Measurements from ENCODE around the gene GPATCH8.

DNA sequence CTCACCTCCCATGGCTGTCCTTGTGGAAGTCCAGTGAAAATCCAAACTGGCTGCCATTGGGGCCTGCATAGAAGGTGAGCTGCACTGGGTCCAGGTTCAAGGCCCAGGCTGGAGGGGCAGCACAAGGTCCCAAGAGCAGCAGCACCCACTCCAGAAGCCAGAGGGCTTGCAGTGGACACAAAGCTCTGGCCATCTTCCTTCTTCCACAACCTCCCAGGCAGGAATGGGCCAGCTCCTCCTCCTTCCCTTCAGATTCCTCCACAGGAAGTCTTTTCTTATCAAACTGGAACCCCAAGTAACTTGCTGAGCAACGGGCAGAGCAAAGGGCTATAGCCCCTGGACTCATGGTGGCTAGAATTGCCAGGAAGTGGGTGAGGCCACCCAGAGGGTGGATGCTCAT lies 113.9 kb downstream of the GPATCH8 start, which contains the start of gene ITGA2B:
- TF ChIP-seq, protein P1, sequence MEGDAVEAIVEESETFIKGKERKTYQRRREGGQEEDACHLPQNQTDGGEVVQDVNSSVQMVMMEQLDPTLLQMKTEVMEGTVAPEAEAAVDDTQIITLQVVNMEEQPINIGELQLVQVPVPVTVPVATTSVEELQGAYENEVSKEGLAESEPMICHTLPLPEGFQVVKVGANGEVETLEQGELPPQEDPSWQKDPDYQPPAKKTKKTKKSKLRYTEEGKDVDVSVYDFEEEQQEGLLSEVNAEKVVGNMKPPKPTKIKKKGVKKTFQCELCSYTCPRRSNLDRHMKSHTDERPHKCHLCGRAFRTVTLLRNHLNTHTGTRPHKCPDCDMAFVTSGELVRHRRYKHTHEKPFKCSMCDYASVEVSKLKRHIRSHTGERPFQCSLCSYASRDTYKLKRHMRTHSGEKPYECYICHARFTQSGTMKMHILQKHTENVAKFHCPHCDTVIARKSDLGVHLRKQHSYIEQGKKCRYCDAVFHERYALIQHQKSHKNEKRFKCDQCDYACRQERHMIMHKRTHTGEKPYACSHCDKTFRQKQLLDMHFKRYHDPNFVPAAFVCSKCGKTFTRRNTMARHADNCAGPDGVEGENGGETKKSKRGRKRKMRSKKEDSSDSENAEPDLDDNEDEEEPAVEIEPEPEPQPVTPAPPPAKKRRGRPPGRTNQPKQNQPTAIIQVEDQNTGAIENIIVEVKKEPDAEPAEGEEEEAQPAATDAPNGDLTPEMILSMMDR (IDR thresholded peaks at IDR 0.05), result no peak
- TF ChIP-seq POLR2A (IDR thresholded peaks at IDR 0.05), result no peak
